NK-92 (cell line): ENCODE measurements around the gene PLA2G2D.

Experiments used
- DNase-seq: peaks from one replicate; lab custom pipeline; 2025; ENCODE audit not compliant: unreplicated experiment; lab: John Stamatoyannopoulos, UW

The PLA2G2D gene

GRCh38 chr1:20115479-20115878 is 3.9 kb downstream of the PLA2G2D start:
- DNase-seq: no peak

DNA sequence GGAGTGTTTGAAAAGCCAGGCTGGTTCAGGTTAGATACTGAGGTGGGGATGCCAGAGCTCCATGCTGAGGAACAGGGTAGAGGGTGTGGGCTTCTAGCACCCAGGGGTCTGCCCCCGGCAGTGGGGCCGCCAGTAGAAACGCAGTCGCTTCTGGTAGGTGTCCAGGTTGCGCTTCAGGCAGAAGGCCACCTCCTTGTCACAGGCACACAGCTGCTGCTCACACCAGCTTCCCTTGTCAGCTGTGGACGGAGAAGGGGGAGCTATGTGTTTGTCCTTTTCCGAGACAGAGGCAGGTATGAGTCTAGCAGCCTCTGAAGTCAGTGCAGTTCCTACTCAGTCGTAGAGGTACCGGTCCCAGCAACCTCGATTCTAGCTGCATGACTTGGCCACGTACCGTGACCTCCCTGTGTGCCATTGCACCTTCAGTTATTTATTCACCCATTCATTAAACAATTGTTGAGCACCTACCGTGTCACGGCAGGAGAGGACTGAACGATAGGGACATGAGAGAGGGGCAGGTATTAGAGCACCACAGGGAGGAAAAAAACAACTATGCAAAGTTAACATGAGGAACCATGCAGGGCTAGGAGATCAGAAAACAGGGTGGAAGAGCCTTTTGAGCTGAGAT is 5.2 kb downstream of the PLA2G2D start:
- DNase-seq: no peak

GRCh38 chr1:20112279-20113000 is 6.9 kb downstream of the PLA2G2D start:
- no peak for DNase-seq

DNA sequence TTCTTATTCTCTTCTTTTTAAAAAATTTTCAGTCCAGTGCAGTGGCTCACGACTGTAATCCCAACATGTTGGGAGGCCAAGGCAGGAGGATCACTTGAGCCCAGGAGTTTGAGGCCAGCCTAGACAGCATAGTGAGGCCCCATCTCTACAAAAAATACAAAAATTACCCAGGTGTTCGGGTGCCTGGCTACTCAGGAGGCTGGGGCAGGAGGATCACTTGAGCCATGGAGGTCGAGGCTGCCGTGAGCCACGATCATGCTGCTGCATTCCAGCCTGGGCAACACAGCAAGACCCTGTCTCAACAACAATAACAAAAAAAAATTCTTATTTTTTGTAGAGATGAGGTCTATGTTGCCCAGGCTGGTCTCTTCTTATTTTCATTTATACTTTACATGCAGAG is 7.9 kb downstream of the PLA2G2D start:
- DNase-seq: no peak

GRCh38 chr1:20110679-20111078 is 8.7 kb downstream of the PLA2G2D start:
- no peak for DNase-seq

DNA sequence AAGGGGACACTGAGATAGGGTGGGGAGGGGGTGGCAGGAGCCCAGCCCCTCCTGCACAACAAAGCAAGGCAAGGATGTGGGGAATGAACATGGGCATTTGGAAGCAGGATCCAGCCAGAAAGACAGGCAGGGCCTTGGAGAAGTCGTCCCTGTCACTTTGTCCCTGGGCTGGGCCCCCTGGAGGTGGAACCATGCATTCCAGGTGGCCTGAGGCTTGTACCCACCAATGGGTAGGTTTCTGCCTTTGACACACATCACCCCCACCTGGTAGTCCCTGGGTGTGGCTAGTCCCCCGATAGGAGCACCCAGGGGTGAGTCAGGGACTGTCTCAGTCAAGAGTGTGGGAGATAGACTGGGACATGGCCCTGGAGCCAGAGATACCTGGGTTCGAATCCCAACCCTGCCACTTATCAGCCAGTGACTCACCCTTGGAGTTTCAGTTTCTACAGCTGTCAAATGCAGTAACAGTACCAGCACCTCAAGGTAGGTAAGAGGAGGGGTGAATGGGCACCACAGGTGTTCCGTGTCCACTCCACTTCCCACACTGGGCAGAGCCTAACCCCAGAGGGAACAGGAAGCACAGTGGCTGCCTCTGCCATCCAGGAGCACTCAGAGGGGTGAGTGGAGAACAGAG is 10.0 kb downstream of the PLA2G2D start:
- no peak for DNase-seq

DNA sequence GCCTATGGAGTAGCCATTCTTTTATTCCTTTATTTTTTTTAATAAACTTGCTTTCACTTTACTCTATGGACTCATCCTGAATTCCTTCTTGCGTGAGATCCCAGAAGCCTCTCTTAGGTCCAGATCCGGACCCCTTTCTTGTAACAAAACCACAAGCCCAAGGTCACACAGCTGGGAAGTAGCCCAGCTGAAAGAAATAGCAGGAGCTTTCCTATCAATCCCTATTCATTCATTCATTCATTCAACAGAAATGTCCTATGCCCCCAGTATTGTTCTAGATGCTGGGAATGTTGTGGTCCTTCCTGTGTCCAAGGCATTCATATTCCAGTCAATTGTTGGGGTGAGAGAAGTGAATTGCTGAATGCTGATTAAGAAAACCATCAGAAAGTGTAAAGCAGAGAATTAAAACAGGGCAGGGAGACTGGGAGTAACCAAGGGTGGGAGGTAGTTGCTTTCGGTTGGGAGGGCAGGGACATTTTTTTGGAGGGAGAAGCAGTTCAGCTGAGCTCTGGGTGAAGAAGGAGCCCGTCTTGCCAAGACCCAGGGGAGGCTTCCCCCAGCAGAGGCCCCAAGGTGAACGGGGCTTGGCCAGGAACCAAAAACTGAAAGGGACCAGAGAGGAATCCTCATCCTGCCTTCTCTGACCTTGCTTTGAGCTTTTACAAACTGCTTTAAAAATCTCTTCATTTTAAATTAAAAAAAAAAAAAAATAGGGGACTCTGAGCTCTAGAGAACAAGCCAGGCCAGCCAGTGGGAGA is 10.8 kb downstream of the PLA2G2D start:
- DNase-seq: no peak

GRCh38 chr1:20107796-20108195 is 11.5 kb downstream of the PLA2G2D start:
- DNase-seq: no peak

GRCh38 chr1:20107351-20107750 is 12.0 kb downstream of the PLA2G2D start:
- DNase-seq: no peak

GRCh38 chr1:20105856-20106255 is 13.5 kb downstream of the PLA2G2D start:
- no peak for DNase-seq

GRCh38 chr1:20102875-20103274 is 16.5 kb downstream of the PLA2G2D start:
- DNase-seq: no peak

DNA sequence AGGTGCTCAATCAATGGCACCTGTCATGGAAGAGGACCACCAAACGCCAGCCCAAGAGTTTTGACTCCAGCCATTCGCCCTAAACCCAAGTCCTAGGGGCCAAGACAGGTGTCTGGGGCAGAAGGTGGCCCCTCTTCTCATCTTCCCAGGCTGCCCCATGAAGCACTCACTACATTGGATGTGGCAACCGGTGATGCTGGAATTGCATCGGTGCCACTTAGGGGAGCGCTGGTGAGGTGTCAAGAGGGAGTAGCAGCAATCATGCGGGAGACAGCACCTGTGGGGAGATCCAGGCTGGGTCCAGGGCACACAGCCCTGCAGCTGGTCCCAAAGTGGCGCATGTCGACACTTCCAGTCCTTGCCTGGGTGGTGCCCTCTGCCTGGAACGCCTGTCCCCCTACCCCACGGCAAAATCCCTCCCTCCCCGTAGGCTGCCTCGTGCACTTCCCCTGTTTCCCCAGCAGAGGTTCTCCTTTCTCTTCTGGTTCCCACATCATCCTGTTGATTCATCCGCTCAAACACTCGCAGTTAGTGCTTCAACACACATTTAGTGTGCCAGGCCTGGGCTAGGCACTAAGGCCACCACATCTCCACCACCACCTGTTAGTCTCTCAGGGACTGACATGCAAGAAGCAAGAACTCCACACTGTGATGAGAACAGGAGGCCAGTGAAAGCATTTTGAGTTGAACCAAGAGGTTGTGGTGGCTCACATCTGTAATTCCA is 18.5 kb downstream of the PLA2G2D start:
- no peak for DNase-seq

DNA sequence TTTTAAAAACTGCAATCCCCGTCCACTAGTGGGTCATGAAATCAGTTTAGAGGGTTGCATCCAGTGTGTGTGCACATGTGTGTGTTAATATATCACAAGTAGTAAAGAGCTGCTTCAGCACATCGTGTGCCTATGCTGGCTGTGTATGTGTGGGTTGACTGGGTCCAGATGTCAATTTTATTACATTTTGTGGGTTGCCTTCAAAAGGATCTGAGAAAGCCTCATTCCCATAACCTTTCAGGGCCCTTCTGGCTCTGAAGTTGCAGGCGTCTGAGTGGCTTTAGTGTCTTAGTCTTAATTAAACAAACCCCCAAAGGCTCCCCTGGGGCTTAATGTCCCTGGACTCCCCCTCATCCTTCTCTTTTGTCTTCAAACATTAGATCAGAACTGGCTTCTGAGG is 19.8 kb downstream of the PLA2G2D start:
- DNase-seq: no peak

GRCh38 chr1:20096840-20097447 is 22.4 kb downstream of the PLA2G2D start:
- no peak for DNase-seq

DNA sequence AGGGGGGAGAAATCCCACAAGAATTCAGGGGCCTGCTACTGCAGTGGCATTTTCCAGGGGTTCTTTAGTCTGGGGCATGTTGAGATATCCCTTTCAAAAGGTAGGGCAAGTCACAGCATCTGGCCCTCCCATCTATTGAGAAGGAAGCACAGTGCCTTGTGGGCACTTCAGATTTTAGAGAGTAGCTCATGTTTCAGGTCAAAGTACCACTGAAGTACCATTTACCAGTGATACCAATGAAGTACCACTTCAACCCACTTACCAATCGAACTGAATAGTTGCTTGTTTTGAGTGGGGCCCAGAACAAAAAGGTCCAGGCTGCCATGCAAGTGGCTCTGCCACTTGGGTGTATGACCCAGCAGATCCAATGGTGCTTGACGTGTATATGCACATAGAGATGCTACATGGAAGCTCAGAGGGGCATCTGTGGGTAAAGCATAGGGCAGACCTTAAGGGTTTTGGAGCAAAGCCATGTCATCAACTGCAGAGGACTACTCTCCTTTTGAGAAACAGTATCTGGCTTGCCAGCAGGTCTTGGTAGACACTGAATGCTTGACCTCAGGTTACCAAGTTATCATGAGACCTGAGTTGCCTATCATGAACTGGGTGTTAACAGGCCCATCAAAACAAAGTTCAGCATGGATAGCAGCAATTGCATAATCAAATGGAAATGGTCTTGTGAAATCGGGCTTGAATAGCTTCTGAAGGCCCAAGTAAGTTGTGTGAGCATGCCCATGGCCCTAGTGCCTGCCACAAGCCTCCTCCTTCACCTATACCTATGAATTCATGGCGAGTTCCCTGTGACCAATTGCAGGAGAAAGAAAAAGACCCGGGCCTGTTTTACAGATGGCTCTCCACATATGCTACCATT is 23.5 kb downstream of the PLA2G2D start:
- no peak for DNase-seq

GRCh38 chr1:20093940-20094391 is 25.4 kb downstream of the PLA2G2D start:
- no peak for DNase-seq

- no peak for DNase-seq
Measured at GRCh38 chr1:20093303-20093702, 26.0 kb downstream of the PLA2G2D start.

- DNase-seq: no peak
Measured at GRCh38 chr1:20090641-20091040, 28.7 kb downstream of the PLA2G2D start.

GRCh38 chr1:20090119-20090518 is 29.2 kb downstream of the PLA2G2D start:
- DNase-seq: no peak
